ENCODE results near the gene IPO13.
A peak's percentile ranks its signal among the peaks of the same experiment; 100 is the strongest.

Gene IPO13

DNA sequence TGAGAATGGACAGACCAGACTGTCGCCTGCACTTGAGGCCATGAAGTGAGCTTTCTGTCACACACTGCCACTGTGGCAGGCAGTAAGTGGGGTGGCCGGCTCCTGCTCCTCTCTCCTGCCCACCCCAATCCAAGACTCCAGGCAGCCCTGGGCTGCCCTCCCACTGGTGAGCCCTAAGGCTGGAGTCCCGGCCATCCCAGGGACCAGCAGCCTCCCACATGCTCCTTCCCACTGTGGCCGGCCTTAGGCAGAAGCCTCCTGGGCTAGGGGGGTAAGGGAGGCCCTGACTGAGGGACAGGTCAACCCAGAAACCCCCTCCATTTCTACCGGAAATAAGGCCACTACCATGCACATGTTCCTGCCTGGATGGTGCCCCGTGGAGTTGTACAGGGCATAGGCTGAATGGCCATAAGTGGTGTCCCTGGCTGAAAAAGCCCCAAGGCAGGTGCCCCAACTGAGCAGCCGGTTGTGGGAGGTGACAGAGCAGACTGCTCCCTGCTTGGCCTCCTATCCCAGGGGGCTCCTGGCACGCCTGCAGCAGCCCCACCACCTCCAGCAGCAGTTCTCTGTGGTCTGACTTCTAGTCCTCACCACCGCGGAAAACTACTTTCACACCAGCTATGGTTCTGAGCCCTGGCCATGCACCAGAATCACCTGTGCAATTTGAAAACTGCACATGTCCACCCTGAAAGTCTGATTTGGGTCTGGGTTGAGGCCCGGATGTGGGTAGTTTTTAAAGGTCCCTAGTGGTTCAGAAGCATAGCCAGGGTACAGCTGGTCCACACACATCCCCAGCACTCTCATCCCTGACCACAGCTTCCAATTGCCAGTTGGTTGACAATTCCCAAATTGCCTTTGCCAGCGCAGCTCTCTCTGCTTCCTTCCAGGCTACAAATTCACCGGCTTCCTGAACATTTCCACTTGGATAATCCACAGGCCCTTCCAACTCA is 14.8 kb upstream of the IPO13 start:
- DNase-seq = no peak

DNA sequence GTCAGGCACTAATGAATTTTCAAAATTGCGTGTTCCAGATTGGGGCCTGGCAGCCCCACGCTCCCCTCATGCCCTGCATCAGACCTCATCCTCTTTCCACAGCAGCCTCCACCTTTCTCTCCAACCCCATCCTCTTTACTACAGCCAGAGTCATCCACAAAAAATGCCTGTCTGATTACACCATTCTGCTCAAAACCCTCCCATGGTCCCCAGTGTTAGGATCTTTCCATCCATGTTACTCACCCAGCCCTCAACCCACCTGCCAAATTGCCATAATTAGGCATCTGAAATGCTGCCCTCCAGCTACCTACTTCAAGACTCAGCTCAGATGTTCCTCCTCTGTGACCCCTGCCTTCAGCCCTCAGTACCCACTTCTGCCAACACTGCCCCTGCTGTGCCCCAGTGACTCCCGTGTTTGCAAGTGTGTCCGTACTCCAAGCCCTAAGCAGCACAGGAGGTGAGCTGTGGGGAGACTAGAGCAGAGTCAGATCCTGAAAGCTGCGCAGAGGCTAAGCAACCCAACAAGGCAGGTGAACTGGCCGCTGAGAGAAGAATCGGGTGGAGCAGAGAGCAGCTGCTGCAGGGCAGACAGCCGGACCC is 13.9 kb upstream of the IPO13 start:
- DNase-seq = no peak

DNA sequence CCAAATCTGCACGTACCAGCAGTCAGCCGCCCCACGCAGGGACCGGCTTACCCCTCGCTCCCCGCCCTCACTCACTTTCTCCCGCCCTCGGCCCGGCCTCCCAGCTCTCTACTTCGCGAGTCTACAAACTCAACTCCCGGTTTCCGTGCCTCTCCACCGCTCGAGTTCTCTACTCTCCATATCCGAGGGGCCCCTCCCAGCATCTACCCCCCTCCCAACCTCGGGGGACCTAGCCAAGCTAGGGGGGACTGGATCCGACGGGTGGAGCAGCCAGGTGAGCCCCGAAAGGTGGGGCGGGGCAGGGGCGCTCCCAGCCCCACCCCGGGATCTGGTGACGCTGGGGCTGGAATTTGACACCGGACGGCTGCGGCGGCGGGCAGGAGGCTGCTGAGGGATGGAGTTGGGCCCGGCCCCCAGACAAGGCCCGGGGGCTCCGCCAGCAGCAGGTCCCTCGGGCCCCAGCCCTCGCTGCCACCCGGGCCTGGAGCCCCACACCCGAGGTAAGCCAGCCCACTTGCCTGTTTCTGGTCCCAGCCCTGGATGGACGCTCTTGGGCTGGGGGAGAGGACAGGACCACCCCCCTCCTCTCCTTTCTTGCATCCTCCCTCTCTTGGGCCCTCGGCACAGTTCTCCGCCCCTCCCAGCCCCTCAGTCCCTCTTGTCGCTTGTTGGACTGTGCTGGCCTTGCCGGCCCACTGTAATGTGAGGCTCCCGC is 13.2 kb upstream of the IPO13 start, which contains the start of gene ARTN:
Gene ARTN, plus strand, starts transcription at position 416 of the 715 bp plus-strand sequence. CDS start 1,856 bp downstream, outside the sequence.
- DNase-seq = no peak

DNA sequence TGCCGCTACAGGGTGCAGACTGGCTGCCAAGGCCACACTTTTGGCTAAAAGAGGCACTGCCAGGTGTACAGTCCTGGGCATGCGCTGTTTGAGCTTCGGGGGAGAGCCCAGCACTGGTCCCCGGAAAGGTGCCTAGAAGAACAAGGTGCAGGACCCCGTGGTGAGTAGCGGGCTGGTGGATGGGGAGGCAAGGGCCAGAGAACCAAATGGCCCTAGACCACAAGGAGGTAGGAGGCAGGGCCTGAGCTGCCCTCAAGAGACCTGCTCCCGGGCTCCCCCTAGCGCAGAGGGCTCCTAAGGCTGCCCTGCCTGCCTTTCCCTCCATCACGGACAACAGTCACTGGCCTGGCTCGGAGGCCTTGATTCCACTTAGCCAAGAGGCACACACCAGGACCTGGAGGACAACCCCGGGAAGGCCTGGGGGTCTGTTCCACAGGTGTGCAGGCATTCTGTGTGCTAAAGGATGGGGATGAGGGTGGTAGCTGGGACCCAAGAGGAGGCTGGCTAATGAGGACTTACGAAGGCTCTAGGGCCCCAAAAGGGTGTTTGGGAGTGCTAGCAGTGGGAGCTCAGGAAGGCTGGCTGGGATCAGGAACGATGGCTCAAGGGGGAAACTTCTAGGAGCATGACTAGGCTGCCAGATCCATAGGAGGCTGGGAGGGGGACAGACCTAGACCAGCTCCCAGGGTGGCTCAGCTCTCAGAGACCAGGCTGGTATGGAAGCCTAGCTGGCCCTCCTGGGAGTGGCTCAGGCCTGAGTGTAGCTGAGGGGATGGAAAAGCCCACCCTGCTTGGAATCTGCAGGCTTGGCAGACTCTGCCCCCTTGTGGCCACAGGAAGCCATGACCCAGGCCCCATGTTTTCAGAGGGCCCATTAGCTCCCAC is 12.4 kb upstream of the IPO13 start:
- DNase-seq = peak; percentile 76

DNA sequence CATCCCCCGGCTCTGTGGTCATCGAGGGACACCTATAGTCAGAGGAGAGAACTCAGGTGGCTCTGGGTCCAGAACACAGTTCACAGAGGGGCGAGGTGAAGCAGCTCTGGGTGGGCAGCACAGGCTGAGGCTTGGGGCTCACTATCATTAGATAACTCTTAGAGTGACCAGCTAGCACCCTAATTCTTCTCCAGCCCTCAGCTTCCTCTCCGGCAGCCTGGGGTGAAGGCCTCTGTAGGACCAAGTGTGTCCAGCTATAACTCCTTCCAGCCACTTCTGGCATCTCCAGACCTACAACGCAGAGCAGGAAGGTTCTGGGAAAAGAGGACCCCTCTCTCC is 11.8 kb upstream of the IPO13 start:
- DNase-seq = no peak

DNA sequence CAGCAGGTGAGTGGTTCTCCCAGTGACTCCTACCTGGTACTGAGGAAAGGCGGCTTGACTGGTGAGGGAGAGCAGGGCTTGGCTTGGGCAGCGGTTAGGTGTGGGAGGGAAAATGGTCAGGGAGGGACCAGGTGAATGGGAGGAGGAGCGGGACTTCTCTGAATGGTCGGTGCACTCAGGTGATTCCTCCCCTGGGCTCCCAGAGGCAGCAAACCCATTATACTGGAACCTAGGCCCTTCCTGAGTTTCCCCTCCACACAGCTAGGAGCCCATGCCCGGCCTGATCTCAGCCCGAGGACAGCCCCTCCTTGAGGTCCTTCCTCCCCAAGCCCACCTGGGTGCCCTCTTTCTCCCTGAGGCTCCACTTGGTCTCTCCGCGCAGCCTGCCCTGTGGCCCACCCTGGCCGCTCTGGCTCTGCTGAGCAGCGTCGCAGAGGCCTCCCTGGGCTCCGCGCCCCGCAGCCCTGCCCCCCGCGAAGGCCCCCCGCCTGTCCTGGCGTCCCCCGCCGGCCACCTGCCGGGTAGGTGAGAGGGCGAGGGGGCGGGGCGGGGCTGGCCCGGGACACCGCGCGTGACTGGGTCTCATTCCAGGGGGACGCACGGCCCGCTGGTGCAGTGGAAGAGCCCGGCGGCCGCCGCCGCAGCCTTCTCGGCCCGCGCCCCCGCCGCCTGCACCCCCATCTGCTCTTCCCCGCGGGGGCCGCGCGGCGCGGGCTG is 10.9 kb upstream of the IPO13 start:
- no peak for DNase-seq

DNA sequence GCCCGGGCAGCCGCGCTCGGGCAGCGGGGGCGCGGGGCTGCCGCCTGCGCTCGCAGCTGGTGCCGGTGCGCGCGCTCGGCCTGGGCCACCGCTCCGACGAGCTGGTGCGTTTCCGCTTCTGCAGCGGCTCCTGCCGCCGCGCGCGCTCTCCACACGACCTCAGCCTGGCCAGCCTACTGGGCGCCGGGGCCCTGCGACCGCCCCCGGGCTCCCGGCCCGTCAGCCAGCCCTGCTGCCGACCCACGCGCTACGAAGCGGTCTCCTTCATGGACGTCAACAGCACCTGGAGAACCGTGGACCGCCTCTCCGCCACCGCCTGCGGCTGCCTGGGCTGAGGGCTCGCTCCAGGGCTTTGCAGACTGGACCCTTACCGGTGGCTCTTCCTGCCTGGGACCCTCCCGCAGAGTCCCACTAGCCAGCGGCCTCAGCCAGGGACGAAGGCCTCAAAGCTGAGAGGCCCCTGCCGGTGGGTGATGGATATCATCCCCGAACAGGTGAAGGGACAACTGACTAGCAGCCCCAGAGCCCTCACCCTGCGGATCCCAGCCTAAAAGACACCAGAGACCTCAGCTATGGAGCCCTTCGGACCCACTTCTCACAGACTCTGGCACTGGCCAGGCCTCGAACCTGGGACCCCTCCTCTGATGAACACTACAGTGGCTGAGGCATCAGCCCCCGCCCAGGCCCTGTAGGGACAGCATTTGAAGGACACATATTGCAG is 10.2 kb upstream of the IPO13 start:
- DNase-seq = peak; percentile 26

- no peak for DNase-seq
Measured at GRCh38 chr1:43937179-43937865, 9.4 kb upstream of the IPO13 start.

DNA sequence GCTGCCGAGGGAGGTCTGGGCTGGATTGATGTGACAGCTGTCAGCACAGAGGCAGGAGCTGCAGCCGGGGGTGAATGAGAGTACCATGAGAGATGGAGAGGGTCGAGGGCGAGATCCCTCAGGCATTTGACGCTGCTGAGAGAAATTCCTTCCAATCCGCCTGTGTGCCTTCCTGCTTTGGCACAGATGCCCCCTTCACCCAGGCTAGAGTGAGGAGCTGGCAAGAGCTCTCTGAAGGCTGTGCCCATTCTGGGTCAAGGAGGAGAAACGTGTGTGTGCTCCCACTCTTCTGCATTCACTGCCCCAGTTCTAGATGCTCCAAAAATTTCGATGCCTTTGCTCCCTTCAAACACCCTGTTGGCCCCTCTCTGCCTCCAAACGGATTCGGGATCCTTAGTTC is 8.4 kb upstream of the IPO13 start:
- no peak for DNase-seq

DNA sequence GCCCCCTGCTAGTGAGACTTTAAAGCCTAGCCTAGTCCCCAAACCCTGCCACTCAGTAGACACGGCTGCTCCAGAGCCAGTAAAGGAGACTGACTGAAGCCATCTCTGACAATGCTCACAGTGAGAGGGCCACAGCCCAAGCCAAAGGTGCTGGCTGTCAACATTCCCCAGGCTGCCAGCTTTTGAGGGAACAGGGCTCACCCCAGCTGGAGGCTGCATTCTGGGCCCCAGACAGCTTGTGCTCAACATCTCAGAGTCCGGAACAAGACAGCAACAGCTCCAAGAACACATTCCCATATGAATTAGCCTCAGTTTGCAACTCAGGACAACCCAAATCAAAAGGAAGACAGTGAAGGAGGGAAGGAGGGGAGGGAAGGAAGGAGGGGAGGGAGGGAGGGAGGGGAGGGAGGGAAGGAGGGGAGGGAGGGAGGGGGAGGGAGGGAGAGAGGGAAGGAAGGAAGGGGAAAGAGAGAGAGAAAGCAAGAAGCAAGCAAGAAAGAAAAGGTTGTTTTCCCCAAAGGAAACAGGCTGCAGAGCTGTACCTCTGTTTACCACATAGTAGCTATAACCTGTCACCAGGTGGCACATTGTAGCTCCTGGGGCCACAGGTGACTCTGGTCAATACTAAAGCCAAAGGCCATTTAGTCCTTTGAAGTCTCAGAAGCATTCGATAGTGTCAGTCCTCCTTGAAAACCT is 7.7 kb upstream of the IPO13 start:
- no peak for DNase-seq

DNA sequence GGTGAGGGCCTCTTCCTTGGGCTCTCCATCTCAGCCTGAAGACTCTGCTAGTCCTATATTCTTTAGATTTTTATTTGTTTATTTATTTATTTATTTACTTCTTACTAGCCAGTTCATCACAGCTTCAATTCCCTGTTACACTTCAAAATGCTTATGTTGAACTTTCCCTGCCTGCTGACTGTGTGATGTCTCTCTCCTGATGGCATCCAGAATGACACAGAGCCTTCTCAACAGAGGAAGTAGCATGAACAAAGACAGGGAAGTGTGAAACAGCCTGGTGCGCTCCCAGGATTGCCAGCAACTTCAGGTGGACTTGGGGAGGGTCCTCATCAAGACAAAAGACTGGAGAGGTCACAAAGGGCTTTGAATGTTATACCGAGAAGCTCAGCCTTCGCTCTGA is 4.3 kb upstream of the IPO13 start:
- no peak for DNase-seq

- no peak for DNase-seq
Measured at GRCh38 chr1:43944860-43945259, 1.9 kb upstream of the IPO13 start.

GRCh38 chr1:43945674-43946235 is 995 bp upstream of the IPO13 start:
- no peak for DNase-seq

- DNase-seq = peak; percentile 35
Measured at GRCh38 chr1:43947061-43947873, 517 bp downstream of the IPO13 start.

DNA sequence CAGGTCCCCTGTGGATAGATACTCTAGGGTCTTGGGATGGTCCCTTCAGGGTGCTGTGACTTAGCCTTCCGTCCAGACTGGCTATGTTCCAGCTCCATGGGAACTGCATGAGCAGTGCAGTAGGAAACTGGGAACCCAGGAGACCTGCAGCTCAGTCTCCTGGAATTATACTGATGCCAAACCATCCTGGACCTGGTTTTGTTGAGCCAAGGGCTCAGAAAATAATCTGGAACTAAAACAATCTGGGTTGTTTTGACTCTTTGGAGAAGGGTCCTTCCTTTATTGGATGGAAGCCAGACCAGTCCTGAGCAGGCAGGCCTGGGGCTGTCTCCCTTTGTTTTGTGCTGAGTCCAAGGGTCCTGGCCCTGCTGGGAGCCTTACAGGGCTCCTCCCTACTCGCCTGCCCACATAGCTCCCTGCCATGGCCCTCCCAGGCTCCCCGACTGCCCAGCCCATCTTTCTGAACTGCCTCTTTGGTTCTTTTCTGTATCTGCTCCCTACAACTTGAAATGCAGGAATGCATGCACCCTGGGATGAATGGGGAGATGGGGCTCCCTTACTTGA is 1.2 kb downstream of the IPO13 start:
- no peak for DNase-seq

DNA sequence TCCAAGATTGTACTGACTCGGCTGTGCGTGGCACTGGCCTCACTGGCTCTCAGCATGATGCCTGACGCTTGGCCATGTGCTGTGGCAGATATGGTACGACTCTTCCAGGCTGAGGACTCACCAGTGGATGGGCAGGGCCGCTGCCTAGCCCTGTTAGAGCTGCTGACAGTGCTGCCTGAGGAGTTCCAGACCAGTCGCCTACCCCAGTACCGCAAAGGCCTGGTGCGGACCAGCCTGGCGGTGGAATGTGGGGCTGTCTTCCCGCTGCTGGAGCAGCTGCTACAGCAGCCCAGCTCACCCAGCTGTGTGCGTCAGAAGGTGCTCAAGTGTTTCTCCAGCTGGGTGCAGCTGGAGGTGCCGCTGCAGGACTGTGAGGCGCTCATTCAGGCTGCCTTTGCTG is 2.9 kb downstream of the IPO13 start:
- no peak for DNase-seq

- no peak for DNase-seq
Measured at GRCh38 chr1:43951021-43951985, 4.6 kb downstream of the IPO13 start.

Measured in activated CD4-positive, alpha-beta T cell treated with anti-CD3 and anti-CD28 coated beads for 48 hours (primary cell).